ENCODE data around the gene SMIM1.
A peak's percentile ranks its signal among the peaks of the same experiment; 100 is the strongest.

SMIM1 gene

DNA sequence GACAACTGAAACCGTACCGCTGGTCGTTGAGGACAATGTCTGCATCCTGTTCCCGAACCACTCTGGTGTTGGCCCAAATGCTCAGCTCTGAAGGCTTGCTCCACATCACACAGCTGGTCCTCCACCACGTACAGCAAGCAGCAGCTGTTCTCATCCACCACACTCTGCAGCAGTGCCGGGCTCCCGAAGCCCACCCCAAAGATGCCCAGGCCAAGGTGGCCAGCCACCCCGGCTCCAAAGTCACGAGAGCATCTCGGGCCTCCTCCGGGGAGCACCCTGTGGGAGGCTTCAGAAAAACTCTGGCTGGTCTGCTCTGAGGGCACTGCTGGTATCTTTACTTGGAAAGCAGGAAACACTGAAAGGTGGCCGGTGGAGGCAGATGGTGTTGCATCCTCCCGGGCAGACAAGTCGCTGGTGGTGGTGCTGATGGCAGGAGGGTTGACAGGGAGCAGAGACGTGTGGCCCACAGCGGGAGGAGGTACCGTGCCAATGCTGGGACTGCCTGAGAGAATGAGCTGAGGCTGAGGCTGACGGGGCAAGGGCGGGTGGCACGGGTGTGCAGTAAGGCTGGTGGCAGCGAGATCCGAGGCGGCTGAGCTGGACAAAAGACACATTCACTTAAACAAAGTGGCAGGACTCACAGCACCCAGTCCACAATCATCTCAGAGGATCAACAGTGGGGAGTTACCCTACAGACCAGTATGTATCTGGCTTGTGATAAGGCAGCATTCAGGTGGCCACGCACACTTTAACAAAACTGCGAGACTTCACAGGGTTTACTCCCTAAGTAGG lies 26.8 kb upstream of the SMIM1 start:
- no CpG with 5 or more reads among the region's 25 CpGs for WGBS, 2 donors (ENCODE audit: extremely low coverage in 2 of 2, insufficient read length in 2 of 2, insufficient replicate concordance in 1 of 2)
- Histone ChIP-seq H2BK12ac (ENCODE audit: low read length) (peak overlapping the region; percentile 10), H3K9me3 (replicated peaks in 1 of 2; ENCODE audit: control insufficient read depth in 2 of 2, insufficient read depth in 1 of 2, low read depth in 1 of 2, low read length in 2 of 2) (no peaks in the 10 kb centered on the region), H3K27me3 (ENCODE audit: control insufficient read depth in 3 of 3, insufficient read depth in 3 of 3, low read depth in 1 of 3, low read length in 3 of 3) (peaks cover 0 to 17% (median 4%) of the 10 kb centered on the region in 3 experiments), H2BK15ac (ENCODE audit: low read length) (no peak overlapping the region), H3K4me2 (ENCODE audit: insufficient read depth, low read length, poor library complexity, severe bottlenecking) (peak overlapping the region; percentile 86), H2BK120ac (ENCODE audit: low read depth, low read length) (no peak overlapping the region), H3K27ac (replicated peaks; ENCODE audit: low read length) (no peak overlapping the region), H2AK5ac (ENCODE audit: low read depth, low read length) (no peak overlapping the region), H2AFZ (ENCODE audit: low read length) (no peak overlapping the region), H3K4me3 (ENCODE audit: low read length in 2 of 2) (peak overlapping the region; percentile 90 to 96), H4K8ac (ENCODE audit: low read depth, low read length) (no peak overlapping the region), H3K36me3 (replicated peaks in 1 of 2; ENCODE audit: control insufficient read depth in 2 of 2, insufficient read depth in 2 of 2, low read length in 2 of 2) (peaks cover 22 to 49% of the 10 kb centered on the region in 2 donors), H4K91ac (ENCODE audit: low read depth, low read length, poor library complexity) (no peak overlapping the region), H3K4me1 (ENCODE audit: control insufficient read depth in 2 of 2, insufficient read depth in 1 of 2, low read depth in 1 of 2, low read length in 2 of 2) (peaks cover 13 to 17% of the 10 kb centered on the region in 2 donors), H3K4ac (ENCODE audit: low read length) (no peak overlapping the region), H3K18ac (ENCODE audit: low read length) (no peak overlapping the region), H3K79me1 (ENCODE audit: low read depth, low read length) (peaks cover 16% of the 10 kb centered on the region), H2BK5ac (ENCODE audit: low read length) (no peak overlapping the region), H3K23ac (ENCODE audit: low read depth, low read length, poor library complexity) (peak overlapping the region; percentile 89), H3K9ac (ENCODE audit: low read depth, low read length, poor library complexity) (peak overlapping the region; percentile 70), H3K14ac (ENCODE audit: low read length) (peak overlapping the region; percentile 79)
- DNase-seq (ENCODE audit: low spot score), result no peak

DNA sequence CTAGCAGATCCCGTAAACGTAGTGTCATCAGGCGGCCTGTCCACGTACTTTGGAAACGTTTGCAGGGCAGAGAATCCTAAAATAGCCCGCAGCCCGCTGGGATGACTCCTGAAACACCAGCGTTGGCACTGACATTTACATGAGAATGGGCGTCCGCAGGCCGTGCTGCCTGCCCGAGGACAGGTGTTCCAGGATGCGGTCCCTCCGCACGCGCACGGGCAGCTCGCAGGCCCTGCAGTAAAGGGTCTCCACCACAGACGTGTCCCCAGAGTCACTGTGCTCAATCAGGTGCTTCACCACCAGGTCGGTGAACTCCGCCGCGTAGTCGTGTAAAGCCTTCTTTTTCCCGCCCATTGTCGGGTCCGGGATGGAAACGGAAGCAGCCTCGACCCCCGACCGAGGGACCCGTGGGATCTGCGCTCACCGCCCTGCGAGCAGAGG lies 26.1 kb upstream of the SMIM1 start:
- Histone ChIP-seq H3K4me2 (ENCODE audit: insufficient read depth, low read length, poor library complexity, severe bottlenecking) (peak overlapping the region; percentile 86), H2BK15ac (ENCODE audit: low read length) (no peak overlapping the region), H2BK120ac (ENCODE audit: low read depth, low read length) (no peak overlapping the region), H3K14ac (ENCODE audit: low read length) (peak overlapping the region; percentile 9), H3K18ac (ENCODE audit: low read length) (peak overlapping the region; percentile 7), H2BK5ac (ENCODE audit: low read length) (no peak overlapping the region), H4K8ac (ENCODE audit: low read depth, low read length) (no peak overlapping the region), H3K27me3 (ENCODE audit: control insufficient read depth in 3 of 3, insufficient read depth in 3 of 3, low read depth in 1 of 3, low read length in 3 of 3) (peaks cover 0 to 18% (median 4%) of the 10 kb centered on the region in 3 experiments), H3K4me3 (ENCODE audit: low read length in 2 of 2) (peak overlapping the region; percentile 90 to 96), H3K4me1 (ENCODE audit: control insufficient read depth in 2 of 2, insufficient read depth in 1 of 2, low read depth in 1 of 2, low read length in 2 of 2) (peaks cover 13 to 17% of the 10 kb centered on the region in 2 donors), H4K91ac (ENCODE audit: low read depth, low read length, poor library complexity) (no peak overlapping the region), H2BK12ac (ENCODE audit: low read length) (no peak overlapping the region), H3K36me3 (replicated peaks in 1 of 2; ENCODE audit: control insufficient read depth in 2 of 2, insufficient read depth in 2 of 2, low read length in 2 of 2) (peaks cover 22 to 43% of the 10 kb centered on the region in 2 donors), H3K9ac (ENCODE audit: low read depth, low read length, poor library complexity) (peak overlapping the region; percentile 95), H3K4ac (ENCODE audit: low read length) (no peak overlapping the region), H2AK5ac (ENCODE audit: low read depth, low read length) (peak overlapping the region; percentile 95), H3K79me1 (ENCODE audit: low read depth, low read length) (peaks cover 16% of the 10 kb centered on the region), H3K27ac (replicated peaks; ENCODE audit: low read length) (no peak overlapping the region), H2AFZ (ENCODE audit: low read length) (peak overlapping the region; percentile 93), H3K23ac (ENCODE audit: low read depth, low read length, poor library complexity) (peak overlapping the region; percentile 83), H3K9me3 (replicated peaks in 1 of 2; ENCODE audit: control insufficient read depth in 2 of 2, insufficient read depth in 1 of 2, low read depth in 1 of 2, low read length in 2 of 2) (no peaks in the 10 kb centered on the region)
- no CpG with 5 or more reads among the region's 35 CpGs for WGBS, 2 donors (ENCODE audit: extremely low coverage in 2 of 2, insufficient read length in 2 of 2, insufficient replicate concordance in 1 of 2)
- DNase-seq (ENCODE audit: low spot score), result no peak

DNA sequence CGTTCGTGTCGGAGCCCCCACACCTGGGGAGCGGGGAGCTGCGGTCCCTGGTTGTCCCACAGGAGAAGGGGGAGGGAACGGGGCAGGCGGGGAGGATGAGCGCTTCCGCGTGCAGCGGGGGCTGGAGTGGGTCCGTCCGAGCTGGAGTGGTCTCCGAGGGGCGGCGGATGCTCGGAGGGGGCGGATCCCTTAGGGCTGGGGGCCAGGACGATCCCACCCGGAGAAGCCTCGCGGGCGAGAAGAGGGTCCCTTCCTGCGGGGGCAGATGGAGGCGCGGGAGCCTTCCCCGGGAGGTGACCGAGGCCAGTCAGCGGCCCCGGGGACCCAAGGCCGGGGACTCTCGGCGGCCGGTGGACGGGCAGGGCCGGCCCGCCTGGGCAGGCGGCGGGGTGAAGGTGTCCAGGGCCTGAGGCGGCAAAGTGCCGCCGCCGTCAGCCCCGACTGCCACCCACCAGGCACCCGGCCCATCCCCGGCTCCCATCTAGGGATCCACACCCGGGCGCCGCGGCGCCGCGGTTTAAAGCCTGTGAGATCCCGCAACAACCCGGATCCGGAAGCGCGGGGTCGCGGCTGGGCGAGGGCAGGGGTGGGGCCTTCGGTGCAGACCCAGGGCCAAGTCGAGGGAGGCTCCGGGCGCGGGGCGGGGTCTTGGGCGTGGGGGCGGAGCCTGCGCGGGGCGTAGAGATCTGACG lies 25.6 kb upstream of the SMIM1 start:
- H4K91ac ChIP-seq (ENCODE audit: low read depth, low read length, poor library complexity), result no peak overlapping the region
- no peak overlapping the region for H3K27ac ChIP-seq (replicated peaks; ENCODE audit: low read length)
- H3K9ac ChIP-seq (ENCODE audit: low read depth, low read length, poor library complexity), result peak overlapping the region; percentile 95
- no CpG with 5 or more reads among the region's 73 CpGs for WGBS, 2 donors (ENCODE audit: extremely low coverage in 2 of 2, insufficient read length in 2 of 2, insufficient replicate concordance in 1 of 2)
- H2BK5ac ChIP-seq (ENCODE audit: low read length), result no peak overlapping the region
- H3K4me2 ChIP-seq (ENCODE audit: insufficient read depth, low read length, poor library complexity, severe bottlenecking), result peak overlapping the region; percentile 86
- DNase-seq (ENCODE audit: low spot score), result peak; percentile 70
- peaks cover 0 to 18% (median 4%) of the 10 kb centered on the region in 3 experiments for H3K27me3 ChIP-seq (ENCODE audit: control insufficient read depth in 3 of 3, insufficient read depth in 3 of 3, low read depth in 1 of 3, low read length in 3 of 3)
- peak overlapping the region; percentile 95 for H2AK5ac ChIP-seq (ENCODE audit: low read depth, low read length)
- H3K23ac ChIP-seq (ENCODE audit: low read depth, low read length, poor library complexity), result peak overlapping the region; percentile 83
- H3K18ac ChIP-seq (ENCODE audit: low read length), result peak overlapping the region; percentile 83
- peaks cover 13 to 17% of the 10 kb centered on the region in 2 donors for H3K4me1 ChIP-seq (ENCODE audit: control insufficient read depth in 2 of 2, insufficient read depth in 1 of 2, low read depth in 1 of 2, low read length in 2 of 2)
- no peak overlapping the region for H4K8ac ChIP-seq (ENCODE audit: low read depth, low read length)
- H2BK15ac ChIP-seq (ENCODE audit: low read length), result no peak overlapping the region
- peaks cover 14% of the 10 kb centered on the region for H3K79me1 ChIP-seq (ENCODE audit: low read depth, low read length)
- peak overlapping the region; percentile 9 for H3K14ac ChIP-seq (ENCODE audit: low read length)
- H3K4me3 ChIP-seq (ENCODE audit: low read length in 2 of 2), result peak overlapping the region; percentile 90 to 96
- H3K36me3 ChIP-seq (replicated peaks in 1 of 2; ENCODE audit: control insufficient read depth in 2 of 2, insufficient read depth in 2 of 2, low read length in 2 of 2), result peaks cover 20 to 37% of the 10 kb centered on the region in 2 donors
- peak overlapping the region; percentile 93 for H2AFZ ChIP-seq (ENCODE audit: low read length)
- H2BK120ac ChIP-seq (ENCODE audit: low read depth, low read length), result no peak overlapping the region
- H2BK12ac ChIP-seq (ENCODE audit: low read length), result no peak overlapping the region
- H3K9me3 ChIP-seq (replicated peaks in 1 of 2; ENCODE audit: control insufficient read depth in 2 of 2, insufficient read depth in 1 of 2, low read depth in 1 of 2, low read length in 2 of 2), result no peaks in the 10 kb centered on the region
- no peak overlapping the region for H3K4ac ChIP-seq (ENCODE audit: low read length)

DNA sequence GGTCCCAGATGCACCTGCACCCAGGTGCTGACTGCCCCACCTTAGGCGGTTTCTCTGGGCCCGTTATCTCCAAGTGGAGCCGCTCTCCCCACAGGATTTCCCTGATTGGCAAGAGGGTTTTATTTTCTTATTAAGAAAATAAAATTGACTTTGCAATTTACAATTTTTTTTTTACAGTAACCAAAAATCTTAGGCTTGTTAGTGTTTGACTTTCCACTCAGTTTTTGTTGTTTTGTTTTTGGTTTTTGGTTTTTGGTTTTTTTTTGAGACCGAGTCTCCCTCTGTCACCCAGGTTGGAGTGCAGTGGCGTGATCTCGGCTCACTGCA lies 25.1 kb upstream of the SMIM1 start:
- no peak overlapping the region for H3K23ac ChIP-seq (ENCODE audit: low read depth, low read length, poor library complexity)
- H3K4me1 ChIP-seq (ENCODE audit: control insufficient read depth in 2 of 2, insufficient read depth in 1 of 2, low read depth in 1 of 2, low read length in 2 of 2), result peaks cover 13 to 17% of the 10 kb centered on the region in 2 donors
- no peak overlapping the region for H2AK5ac ChIP-seq (ENCODE audit: low read depth, low read length)
- H3K27me3 ChIP-seq (ENCODE audit: control insufficient read depth in 3 of 3, insufficient read depth in 3 of 3, low read depth in 1 of 3, low read length in 3 of 3), result peaks cover 0 to 20% (median 4%) of the 10 kb centered on the region in 3 experiments
- H4K8ac ChIP-seq (ENCODE audit: low read depth, low read length), result no peak overlapping the region
- peak overlapping the region; percentile 52 for H3K4me2 ChIP-seq (ENCODE audit: insufficient read depth, low read length, poor library complexity, severe bottlenecking)
- H2AFZ ChIP-seq (ENCODE audit: low read length), result peak overlapping the region; percentile 93
- no peak overlapping the region for H3K27ac ChIP-seq (replicated peaks; ENCODE audit: low read length)
- H3K4ac ChIP-seq (ENCODE audit: low read length), result no peak overlapping the region
- no peak overlapping the region for H2BK120ac ChIP-seq (ENCODE audit: low read depth, low read length)
- H4K91ac ChIP-seq (ENCODE audit: low read depth, low read length, poor library complexity), result no peak overlapping the region
- H3K4me3 ChIP-seq (ENCODE audit: low read length in 2 of 2), result peak overlapping the region in 1 of 2 donors; percentile 90
- no peak for DNase-seq (ENCODE audit: low spot score)
- H2BK5ac ChIP-seq (ENCODE audit: low read length), result no peak overlapping the region
- no peak overlapping the region for H2BK15ac ChIP-seq (ENCODE audit: low read length)
- no peak overlapping the region for H3K14ac ChIP-seq (ENCODE audit: low read length)
- H3K36me3 ChIP-seq (replicated peaks in 1 of 2; ENCODE audit: control insufficient read depth in 2 of 2, insufficient read depth in 2 of 2, low read length in 2 of 2), result peaks cover 15 to 32% of the 10 kb centered on the region in 2 donors
- H2BK12ac ChIP-seq (ENCODE audit: low read length), result no peak overlapping the region
- H3K18ac ChIP-seq (ENCODE audit: low read length), result no peak overlapping the region
- no peak overlapping the region for H3K9ac ChIP-seq (ENCODE audit: low read depth, low read length, poor library complexity)
- peaks cover 14% of the 10 kb centered on the region for H3K79me1 ChIP-seq (ENCODE audit: low read depth, low read length)
- H3K9me3 ChIP-seq (replicated peaks in 1 of 2; ENCODE audit: control insufficient read depth in 2 of 2, insufficient read depth in 1 of 2, low read depth in 1 of 2, low read length in 2 of 2), result no peaks in the 10 kb centered on the region
- no CpG with 5 or more reads among the region's 6 CpGs for WGBS, 2 donors (ENCODE audit: extremely low coverage in 2 of 2, insufficient read length in 2 of 2, insufficient replicate concordance in 1 of 2)

Data from neuronal stem cell (in vitro differentiated cells).